GM19455 (cell line): ENCODE results near the gene THAP4.

Experiments
- ATAC-seq: cut with Tn5 transposase; IDR thresholded peaks from one replicate; pipeline ENCODE4 v1.9.1; 2021; ENCODE audit not compliant: unreplicated experiment

The THAP4 gene

GRCh38 chr2:241637018-241637794, at the start of gene THAP4, which contains the start of gene ATG4B:
THAP4 (minus strand) TSS chr2:241637158; CDS start chr2:241637017, 141 bp downstream.
ATG4B (plus strand) TSS chr2:241637693; CDS start chr2:241637715, 22 bp downstream.
- ATAC-seq = peak; percentile 61

- ATAC-seq = no peak
Observed at GRCh38 chr2:241686324-241686649, 49.3 kb upstream of the THAP4 start.

- ATAC-seq = no peak
Observed at GRCh38 chr2:241680827-241681599, 44.1 kb upstream of the THAP4 start.

GRCh38 chr2:241680044-241680443, 43.1 kb upstream of the THAP4 start:
- no peak for ATAC-seq

GRCh38 chr2:241678784-241679540, 42.0 kb upstream of the THAP4 start:
- ATAC-seq = no peak

- ATAC-seq = no peak
Observed at GRCh38 chr2:241678307-241678706, 41.3 kb upstream of the THAP4 start.

DNA sequence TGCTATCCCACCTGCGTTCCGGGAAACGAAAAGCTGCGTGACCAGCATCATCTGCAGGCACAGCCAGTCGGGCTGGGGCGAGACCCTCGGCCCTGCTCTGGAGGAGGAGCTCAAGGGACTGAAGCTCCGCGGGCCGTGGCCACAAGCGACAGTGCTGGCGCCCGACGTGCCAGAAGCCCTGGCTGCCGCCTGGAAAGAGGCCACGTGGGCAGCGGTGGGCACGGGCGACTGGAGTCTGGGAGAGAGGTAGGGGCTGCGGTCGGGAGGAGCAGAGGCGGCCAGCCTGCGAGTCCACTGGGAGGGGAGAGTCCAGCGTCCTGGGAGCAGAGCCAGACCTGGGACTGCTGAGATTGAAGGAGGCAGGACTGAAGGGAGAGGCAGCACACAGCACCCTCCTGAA, 40.4 kb upstream of the THAP4 start:
- no peak for ATAC-seq

DNA sequence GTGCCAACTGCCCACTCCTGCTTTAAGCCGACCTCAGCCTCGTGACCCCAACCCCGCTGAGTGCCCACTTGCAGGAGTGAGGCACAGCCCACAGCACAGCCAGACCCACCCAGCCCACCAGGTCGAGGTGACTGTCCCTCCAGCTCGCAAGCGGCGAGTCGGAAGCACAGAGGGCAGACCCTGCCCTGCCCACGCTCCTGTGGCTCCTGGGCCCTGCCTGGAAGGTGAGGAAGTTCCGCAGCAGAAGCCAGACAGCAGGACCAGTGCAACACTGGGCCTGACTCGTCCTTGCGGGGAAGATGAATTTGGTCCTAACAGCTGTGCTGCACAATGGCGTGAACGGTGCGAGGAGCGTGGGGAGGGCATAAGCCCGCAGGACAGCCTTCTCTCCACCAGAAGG, 39.7 kb upstream of the THAP4 start:
- no peak for ATAC-seq

GRCh38 chr2:241675885-241676284, 38.9 kb upstream of the THAP4 start:
- no peak for ATAC-seq

GRCh38 chr2:241673797-241674725, 37.1 kb upstream of the THAP4 start:
- no peak for ATAC-seq

DNA sequence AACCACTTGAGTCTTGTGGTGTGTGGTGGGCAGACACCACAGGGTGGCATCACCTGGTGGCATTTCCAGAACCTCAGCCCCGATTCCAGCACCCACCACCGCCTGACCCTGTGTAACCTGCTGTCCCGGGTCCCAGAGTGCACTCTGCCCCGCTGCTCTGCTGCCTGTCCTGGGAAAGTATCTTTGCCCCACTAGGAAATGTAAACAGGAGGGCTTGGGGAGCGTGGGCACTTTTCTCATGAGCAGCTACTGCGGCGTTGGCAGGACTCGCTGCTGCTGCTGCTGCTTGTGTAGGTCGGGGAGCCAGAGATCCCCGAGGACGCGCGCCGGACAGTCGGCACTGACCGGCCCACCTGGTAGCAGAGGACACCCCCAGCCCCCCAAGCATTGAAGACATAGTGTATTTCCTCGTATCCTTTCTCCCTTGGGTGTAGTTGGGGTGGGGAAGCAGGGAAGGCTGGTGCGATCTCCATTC, 36.3 kb upstream of the THAP4 start:
- no peak for ATAC-seq

- ATAC-seq = no peak
Observed at GRCh38 chr2:241672243-241673188, 35.6 kb upstream of the THAP4 start.

- ATAC-seq = no peak
Observed at GRCh38 chr2:241671457-241672240, 34.7 kb upstream of the THAP4 start.

DNA sequence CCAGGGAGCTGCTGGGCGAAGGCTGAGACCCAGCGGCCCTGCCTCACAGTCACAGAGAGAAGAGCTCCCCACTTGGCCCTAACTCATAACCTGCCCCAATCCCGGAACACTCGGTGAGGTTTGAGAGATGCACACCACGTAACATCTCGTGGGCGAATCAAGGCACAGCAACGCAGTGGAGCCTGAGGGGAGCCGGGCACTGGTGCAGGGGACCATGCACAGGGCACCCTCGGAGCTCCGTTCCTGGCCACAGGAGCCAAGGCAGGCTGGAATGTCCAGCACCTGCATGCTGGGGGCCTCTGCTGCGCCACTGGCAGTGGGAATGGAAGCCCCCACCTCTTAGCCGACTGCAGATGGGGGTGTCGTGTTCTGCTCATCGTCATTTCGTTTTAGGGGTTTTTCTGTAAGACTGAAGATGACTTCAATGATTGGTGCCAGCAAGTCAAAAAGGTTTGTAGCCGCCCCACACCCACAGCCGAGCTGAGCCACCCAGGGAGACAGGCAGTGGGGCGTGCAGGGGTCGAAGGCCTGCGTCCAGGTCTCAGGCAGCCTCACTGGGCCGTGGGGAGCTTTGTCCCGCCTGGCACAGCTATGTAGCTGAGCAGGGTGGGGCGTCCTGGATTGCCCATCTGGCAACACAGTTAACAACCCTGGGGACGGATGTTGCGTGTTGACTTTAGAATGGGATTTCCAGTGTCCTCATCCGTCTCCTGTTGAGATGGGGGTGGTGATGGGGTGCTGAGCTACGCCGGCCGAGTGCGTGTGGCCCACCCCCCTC, 33.6 kb upstream of the THAP4 start:
- ATAC-seq = no peak

DNA sequence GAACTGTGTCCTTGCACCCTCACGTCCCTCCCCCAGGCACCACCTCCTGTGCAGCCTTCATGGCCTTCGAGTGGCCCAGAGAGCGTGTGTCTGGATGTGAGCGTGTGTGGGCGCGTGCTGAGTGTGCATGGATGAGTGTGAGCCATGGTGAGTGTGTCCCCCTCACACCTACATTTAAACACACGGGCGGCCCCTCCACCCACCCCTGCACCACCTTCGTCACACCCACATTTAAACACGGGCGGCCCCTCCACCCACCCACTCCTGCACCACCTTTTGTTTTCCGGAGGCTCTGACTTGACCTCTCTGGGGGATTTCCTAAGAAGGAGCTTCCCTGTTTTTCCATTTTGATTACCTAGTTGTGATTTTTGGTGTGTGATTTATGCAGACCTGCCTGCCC, 31.9 kb upstream of the THAP4 start:
- no peak for ATAC-seq

GRCh38 chr2:241668354-241668753, 31.4 kb upstream of the THAP4 start:
- ATAC-seq = no peak

DNA sequence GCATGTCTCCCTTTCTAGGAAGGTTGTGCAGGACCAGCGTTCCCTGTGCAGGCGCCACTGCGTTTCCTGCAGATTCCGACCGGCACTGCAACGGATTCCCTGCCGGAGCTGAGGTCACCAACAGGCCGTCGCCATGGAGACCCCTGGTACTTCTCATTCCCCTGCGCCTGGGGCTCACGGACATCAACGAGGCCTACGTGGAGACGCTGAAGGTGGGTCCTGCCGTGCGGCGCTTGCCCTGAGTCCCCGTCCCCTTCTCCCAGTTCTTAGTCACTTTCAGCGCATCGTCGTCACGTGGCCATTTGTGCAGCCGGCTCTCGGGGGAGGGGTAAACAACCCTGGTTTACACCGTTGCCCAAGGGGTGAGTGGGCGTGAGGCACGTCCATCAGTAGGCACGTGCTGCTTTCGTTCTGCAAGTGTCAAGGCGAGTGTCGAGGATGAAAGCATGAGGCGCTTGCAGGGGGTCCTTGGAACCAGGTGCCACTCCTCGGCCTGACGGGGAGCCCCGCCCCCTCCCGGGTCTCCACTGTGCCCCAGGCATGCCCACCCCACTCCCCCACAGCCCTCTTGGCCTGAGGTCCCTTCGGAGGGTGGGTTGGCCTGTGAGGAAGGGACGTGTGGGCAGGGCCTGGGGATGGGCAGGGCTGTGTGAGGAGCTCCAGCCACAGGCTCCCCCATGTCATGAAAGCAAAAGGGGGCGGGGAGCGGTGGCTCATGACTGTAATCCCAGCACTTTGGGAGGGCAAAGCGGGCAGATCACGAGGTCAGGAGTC, 29.9 kb upstream of the THAP4 start:
- no peak for ATAC-seq
